GM19025 (cell line): Measurements from ENCODE around the gene RAPGEF2.
"Not testable (repeated sequence)": the region's sequence is repeated elsewhere in the genome, so short reads cannot be mapped to it uniquely, and the experiment has no call there.

Experiments used
- ATAC-seq: cut with Tn5 transposase; IDR thresholded peaks from one replicate; pipeline ENCODE4 v1.9.1; 2021; ENCODE audit warnings: mild to moderate bottlenecking, low read depth, moderate library complexity; ENCODE audit not compliant: unreplicated experiment

The RAPGEF2 gene

DNA sequence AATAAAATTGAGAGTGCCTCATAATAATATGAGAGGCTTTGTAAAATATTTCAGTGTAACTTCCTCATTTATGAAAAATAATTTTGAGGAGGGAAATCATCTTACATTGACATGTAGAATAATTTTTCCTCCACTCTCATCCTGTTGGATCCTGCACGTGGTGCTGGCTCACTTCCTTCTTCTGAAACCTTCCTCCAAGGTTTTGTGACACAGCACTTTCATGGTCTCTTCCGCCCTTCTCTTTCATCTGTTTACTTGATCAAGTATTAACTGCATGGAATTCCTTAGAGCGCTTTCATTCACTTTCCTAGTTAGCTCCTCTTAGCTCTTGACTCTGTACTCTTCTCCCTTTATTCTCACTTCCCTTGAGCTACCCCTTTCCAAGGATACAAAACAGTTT, 246.5 kb downstream of the RAPGEF2 start:
- ATAC-seq: no peak

DNA sequence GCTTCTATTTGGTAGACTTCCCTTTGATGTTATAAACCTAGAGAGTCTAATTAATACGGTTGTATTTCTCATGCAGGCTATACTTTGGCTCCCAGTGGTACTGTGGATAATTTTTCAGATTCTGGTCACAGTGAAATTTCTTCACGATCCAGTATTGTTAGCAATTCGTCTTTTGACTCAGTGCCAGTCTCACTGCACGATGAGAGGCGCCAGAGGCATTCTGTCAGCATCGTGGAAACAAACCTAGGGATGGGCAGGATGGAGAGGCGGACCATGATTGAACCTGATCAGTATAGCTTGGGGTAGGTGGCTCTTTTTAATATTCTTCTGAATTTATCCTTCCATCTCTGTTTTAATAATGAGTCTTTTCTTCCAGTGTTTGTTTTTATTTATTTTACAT, 249.7 kb downstream of the RAPGEF2 start:
- no peak for ATAC-seq

DNA sequence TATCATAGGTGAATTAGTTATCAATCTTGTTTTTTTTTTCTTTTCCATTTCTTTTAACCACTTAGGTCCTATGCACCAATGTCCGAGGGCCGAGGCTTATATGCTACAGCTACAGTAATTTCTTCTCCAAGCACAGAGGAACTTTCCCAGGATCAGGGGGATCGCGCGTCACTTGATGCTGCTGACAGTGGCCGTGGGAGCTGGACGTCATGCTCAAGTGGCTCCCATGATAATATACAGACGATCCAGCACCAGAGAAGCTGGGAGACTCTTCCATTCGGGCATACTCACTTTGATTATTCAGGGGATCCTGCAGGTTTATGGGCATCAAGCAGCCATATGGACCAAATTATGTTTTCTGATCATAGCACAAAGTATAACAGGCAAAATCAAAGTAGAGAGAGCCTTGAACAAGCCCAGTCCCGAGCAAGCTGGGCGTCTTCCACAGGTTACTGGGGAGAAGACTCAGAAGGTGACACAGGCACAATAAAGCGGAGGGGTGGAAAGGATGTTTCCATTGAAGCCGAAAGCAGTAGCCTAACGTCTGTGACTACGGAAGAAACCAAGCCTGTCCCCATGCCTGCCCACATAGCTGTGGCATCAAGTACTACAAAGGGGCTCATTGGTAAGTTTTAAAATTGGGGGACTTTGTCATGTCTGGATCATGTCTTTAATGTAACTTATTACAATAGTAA, 250.7 kb downstream of the RAPGEF2 start:
- ATAC-seq: no peak

DNA sequence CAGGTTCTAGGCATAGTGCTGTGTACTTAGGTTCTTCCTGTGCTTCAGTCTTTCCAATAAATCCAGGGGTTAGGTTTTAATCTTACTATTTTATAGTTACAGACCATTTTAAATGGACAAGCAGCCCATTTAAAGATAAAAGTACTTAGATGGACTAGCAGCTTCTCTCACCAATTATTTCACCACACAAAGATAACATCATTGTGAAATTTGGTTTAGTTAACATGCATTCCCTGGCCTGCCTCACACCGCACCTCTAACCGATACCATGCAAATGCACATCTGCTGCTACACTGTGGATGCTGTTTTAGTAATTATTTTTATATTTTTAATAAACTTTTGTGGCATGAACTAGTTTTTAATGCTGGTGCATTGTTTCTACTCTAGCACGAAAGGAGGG, 252.6 kb downstream of the RAPGEF2 start:
- ATAC-seq: no peak

DNA sequence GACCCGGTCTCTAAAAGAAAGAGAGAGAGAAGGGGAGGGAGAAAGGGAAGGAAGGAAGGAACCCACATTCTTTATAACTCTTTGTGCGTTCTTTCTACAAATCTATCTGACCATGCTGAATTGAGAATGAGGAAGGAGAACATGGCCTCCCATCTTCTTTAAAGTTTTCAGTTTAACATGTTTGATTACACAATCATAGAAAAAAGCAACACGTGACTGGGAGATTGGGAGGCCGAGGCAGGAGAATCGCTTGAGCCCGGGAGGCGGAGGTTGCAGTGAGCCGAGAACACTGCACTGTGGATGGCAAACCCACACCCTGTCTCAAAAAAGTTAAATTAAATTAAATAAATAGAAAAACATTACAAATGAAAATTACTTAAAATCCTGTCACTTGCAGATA, 254.5 kb downstream of the RAPGEF2 start:
- ATAC-seq: no peak

DNA sequence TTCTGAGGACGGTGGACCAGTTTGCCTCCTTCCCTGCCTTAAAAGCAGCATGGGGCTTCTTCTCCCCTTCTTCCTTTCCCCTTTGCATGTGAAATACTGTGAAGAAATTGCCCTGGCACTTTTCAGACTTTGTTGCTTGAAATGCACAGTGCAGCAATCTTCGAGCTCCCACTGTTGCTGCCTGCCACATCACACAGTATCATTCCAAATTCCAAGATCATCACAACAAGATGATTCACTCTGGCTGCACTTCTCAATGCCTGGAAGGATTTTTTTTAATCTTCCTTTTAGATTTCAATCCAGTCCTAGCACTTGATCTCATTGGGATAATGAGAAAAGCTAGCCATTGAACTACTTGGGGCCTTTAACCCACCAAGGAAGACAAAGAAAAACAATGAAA, 255.3 kb downstream of the RAPGEF2 start:
- ATAC-seq: no peak

DNA sequence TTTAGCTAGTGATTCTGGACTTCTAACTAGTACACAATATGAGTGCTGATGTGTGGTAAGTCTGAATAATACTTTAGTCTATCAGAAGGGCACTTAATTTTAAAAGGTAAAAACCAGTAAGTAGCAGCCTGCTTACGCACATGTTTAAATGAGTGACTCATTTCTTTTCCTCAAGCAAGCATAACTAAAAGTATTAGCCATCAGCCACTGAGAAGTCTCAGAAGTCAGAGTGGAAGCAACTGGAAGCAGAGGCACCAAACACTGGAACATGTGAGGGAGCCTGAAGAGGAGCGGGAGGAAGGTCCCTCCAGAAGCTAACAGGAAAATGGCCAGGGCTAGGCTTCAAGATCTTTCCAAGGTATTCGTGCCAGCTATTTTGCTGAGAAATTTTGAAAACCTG, 257.7 kb downstream of the RAPGEF2 start:
- no peak for ATAC-seq

DNA sequence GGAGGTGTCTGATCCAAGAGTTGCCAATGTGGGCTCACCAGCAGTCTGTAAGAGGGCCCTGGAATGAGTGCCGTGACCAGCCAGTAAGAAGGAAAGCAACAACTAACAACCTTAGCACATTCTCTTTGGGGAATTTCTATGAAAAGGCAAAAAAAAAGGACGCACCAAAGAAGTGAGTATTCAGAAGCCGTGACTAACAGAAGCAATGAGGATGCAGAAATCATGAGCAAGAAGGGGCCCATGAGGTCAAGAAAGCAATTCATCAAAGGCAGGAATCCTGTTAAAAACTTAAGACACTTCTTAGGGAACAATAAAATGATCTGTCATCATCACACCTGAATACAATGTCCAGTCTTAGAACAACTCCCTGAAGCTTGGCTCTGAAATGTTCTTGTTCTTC, 260.5 kb downstream of the RAPGEF2 start:
- ATAC-seq: no peak

DNA sequence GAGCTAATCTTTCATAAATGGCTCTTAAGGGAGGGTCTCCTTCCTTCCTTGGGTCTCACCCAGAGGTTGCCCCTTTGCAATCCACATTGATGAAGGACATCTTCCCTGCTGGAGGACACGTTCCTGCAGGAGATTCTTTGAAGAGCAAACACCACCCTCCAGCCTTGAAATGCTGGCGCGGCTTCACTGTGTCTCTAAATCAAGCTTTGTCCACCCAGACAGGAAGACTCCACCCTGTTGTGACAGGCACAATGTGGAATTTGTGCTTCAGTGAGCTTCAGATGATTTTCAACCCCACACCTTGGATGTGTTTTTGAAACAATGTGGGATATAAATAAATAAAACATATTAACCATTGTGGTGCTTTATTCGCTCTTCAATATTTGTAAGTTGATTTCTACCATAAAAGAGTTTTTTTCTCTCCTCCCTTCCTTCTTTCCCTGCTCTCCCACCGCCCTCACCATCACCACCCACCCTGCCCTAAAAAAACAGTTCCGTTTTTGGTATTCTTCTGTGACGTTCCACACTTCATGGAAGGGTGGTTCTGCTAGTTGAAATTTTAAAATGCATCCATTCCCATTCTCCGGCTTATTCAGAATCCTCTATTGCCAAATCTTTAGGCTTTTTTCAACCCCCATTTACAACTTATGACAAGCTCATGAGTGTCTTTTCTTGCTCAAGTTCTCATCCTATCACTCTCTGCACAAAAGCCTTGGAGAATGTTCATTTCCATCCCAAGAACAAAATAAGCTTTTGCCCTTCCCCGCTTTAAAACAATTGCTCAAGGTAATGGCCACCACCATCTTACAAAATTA, 264.3 kb downstream of the RAPGEF2 start:
- no peak for ATAC-seq

DNA sequence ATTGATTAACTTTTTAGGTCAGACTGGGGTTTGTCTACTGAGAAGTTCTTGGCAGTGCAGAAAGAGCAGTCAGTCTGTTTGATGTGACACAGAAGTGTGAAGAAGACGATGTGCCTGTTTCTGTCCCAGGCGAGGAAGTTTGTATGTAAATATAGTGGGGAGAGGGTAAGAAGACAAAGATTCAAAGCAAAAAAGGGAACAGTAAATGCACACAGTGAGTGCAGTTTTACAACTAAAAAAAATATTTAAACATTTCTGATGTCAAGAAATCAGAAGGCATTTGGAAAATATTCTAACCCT, 264.9 kb downstream of the RAPGEF2 start:
- ATAC-seq: no peak

DNA sequence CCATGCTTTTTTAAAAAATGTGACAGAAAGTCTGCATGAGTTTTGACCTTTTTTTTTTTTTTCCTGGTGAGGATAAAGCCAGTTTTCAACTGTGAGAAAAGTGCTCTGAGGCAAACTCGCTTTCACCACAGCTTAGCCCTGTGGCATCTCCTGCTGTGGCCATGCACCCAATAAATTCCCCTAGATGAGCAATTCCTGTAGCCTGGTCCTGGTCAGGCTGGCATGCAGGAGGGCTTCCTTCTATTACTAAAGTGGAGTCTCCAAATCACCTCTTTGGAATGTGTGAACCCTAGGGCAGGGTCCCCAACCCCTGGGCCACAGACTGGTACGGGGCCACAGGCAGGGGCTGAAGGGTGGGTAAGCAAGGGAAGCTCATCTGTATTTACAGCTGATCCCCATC, 265.4 kb downstream of the RAPGEF2 start:
- ATAC-seq: no peak

DNA sequence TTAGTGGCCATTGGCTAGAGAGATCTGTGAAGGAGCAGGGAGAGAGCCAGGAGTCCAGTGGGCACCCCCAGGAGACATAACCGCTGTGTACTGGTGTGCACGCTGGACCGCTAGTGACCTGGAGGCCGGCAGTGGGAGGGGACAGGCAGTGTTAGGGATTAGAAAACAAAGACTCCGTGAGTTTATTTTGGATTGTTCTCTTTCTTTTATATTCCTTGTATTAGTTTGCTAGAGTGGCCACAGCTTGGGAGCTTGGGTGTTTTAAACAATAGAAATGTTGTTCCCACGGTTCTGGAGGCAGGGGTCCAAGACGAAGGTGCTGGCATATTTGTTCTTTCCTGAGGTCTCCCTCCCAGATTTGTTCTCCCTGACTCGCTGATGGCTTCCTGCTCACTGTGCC, 266.4 kb downstream of the RAPGEF2 start:
- no peak for ATAC-seq

DNA sequence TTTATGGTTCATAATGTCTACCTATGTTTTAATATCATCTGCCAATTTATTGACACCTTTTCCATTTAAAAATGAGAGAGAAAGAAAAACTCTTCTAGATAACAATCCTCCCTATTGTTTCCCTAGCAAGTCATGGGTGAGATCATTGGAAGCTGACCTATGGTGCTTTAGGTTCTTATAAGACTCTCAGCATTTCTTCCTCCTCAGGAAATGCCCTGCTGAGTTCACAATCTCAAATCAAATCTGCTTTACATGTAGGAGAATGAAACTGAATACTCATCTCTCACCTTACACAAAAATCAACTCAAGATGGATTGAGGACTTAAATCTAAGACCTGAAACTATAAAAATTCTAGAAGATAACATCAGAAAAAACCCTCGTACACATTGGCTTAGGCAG, 267.4 kb downstream of the RAPGEF2 start:
- ATAC-seq: no peak

DNA sequence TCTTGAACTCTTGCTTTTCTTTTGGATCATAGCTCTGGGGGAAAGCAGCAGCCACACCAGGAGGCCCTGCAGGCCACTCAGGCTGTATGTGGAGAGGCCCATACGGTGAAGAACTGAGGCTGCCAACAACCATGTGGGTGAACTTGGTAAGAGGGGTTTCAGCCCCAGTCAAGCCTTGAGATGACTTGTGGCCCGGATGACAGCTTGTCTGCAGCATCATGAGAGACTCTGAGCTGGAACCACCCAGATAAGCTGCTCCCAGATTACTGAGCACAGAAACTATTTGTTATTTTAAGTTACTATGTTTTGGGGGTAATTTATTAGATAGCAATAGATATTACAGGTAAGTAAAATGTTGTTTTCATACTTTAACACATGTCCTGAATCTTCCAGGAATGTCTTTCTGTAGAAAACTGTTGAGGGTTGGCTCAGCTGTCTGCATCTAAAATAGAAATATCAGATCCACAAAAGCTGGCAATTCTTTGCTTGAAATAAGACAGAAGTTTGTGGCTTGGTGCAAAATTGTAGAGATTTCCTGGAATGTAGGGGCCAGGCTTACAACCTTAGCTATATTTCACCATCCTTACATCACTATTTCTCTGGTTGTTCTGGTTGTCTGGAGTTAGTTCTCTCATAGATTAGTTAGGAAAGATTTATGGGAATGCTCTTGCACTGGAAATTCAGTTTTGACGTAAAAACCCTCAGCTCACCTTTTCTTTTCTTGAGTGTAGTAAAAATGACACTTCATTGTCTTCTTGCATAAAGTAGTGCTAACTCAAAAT, 272.1 kb downstream of the RAPGEF2 start:
- no peak for ATAC-seq

DNA sequence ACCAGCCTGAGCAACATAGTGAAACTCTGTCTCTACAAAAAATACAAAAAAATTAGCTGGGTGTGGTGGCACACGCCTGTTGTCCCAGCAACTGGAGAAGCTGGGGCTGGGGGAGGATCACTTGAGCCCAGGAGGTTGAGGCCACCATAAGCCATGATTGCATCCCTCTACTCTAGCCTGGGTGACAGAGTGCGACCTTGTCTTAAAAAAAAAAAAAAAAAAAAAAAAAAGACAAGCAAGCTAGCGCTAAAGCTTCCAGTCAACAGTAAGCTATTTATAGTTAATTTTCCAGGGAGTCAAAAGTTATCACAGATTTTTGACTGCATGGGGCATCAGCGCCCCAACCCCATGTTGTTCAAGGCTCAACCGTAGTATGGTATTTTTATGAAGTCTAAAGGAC, 273.4 kb downstream of the RAPGEF2 start:
- no peak for ATAC-seq

DNA sequence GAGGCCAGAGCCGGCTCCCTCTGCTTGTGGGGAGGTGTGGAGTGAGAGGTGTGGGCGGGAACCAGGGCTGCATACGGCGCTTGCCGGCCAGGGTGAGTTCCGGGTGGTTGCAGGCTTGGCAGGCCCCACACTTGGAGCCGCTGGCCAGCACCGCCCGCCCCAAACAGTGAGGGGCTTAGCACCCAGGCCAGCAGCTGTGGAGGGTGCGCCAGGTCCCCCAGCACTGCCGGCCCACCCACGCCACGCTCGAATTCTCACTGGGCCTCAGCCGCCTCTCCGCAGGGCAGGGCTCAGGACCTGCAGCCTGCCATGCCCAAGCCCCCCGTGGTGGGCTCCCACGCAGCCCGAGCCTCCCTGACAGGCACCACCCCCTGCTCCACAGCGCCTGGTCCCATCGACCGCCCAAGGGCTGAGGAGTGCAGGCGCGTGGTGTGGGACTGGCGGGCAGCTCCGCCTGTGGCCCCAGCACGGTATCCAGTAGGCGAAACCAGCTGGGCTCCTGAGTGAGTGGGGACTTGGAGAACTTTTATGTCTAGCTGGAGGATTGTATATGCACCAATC, 275.3 kb downstream of the RAPGEF2 start:
- ATAC-seq: no peak

DNA sequence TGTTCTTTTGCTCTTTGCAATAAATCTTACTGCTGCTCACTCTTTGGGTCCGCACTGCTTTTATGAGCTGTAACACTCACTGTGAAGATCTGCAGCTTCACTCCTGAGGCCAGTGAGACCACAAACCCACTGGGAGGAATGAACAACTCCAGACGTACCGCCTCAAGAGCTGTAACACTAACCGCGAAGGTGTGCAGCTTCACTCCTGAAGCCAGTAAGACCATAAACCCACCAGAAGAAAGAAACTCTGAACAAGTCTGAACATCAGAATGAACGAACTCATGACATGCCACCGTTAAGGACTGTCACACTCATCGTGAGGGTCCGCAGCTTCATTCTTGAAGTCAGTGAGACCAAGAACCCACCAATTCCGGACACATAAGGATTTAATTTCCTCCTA, 276.2 kb downstream of the RAPGEF2 start:
- ATAC-seq: not testable (repeated sequence)

DNA sequence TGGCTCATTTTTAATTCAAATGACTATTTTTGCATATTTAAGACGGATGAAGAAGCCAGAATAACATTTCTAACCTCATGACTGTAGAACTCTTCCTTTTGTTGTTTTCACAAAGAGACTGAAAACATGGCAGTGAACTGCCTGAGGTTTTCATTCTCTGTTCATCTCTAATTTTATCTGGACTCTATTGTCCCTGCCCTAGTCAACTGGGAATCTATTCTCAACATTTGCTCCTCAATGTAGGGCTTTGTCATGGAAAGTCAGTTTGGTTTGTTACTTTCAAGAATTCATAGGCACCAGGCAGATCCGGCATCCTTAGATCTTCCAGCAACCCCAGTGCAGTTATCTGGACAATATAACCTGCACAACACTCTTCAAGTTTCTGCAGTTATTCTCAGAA, 277.0 kb downstream of the RAPGEF2 start:
- no peak for ATAC-seq

DNA sequence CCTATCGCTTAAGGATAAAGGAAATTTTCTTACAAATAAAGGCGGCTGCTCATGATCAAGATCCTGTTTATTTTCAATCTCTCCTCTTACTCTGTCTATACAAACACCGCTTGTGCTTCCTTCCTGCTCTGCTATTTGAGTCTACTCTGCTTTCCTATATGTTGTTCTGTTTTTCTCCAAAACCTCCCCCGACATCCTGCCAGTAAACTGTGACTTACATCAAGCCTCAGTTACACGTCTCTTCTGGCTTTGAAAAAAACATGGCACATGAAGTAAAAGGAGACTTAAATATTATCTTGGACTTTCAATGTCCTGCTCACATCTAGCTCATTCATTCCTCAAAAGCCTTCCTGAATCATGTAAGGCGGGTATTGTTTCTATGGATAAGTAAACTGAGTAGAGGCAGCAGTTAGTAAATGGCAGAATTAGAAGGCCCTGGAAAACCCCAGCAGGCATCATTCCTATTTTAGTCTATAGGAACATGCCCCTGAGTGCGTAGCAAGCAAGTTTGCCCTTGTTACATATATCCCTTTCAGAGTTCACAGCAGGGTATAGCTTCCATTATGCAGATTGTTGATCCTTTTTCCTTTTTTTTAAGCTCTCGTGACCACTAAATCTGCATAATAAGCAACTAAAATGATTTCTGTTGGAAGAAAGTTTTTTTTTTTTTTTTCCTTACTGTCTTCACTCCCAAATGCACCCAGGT, 280.1 kb downstream of the RAPGEF2 start:
- no peak for ATAC-seq

DNA sequence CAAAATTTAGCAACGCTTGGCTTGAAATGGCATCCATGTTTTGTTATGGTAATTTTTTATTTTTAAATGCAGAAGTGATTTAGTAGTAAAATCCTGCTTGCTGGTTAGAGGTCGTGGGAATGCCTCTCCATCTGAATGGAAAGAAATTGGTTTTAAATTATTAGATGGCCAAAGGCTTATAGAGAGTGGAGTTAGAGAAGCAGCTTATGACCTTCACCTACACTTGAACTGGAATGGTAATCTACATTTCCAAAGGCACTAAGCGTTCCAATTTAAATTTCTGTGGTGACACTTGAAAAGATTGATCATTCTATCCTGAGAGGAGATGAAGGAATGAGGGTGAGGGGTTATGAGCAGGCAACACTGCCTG, 280.7 kb downstream of the RAPGEF2 start:
- ATAC-seq: no peak

DNA sequence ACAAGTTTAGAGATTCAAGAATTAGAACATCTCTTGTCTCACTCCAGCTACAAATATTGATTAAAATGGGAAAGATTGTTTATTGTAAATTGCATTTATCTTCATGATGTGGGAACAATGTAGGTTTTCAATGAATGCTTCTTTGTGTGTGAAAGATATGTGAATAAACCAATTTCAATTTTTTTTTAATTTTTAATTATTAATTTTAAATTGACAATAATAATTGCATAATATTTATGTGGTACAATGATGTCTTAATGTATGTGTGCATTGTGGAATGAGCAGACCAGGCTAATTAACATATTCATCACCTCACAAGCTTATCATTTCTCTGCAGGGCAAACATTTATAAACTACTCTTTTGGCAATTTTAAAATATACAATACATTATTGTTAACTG, 281.1 kb downstream of the RAPGEF2 start:
- ATAC-seq: no peak
